Activated CD4-positive, alpha-beta T cell treated with anti-CD3 and anti-CD28 coated beads, Interleukin-2, amount 50 U/mL, for 4 hours (primary cell): ENCODE measurements around the gene LPP.
A peak's percentile ranks its signal among the peaks of the same experiment; 100 is the strongest.

ENCODE experiments used
- DNase-seq, 2 experiments: peaks; one replicate each; pipeline ENCODE4 v3.0.0-alpha.2; 2020

LPP gene

GRCh38 chr3:188139466-188139865, 14.5 kb upstream of the LPP start:
- DNase-seq = no peak

GRCh38 chr3:188146219-188146618, 7.7 kb upstream of the LPP start:
- DNase-seq = no peak

- no peak for DNase-seq
These were observed 6.2 kb upstream of the LPP start for GRCh38 chr3:188147782-188148181.

DNA sequence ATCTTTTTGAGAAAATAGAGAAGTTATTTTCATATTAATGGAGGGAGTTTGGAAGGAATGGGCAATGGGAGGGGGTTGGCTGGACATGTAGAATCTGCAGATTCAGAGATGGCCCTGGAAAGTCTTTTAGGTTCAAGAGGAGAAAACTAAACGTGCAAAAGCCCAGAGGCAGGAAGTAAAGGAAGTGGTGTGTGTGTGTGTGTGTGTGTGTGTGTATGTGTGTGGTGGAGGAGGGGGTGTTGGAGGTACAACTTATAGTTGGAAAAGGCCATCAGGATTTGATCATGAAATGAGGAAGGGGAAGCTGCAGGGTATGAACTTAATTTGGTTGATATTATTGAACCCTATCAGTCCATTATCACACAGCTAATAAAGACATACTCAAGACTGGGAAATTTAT, 5.6 kb upstream of the LPP start:
- no peak for DNase-seq

DNA sequence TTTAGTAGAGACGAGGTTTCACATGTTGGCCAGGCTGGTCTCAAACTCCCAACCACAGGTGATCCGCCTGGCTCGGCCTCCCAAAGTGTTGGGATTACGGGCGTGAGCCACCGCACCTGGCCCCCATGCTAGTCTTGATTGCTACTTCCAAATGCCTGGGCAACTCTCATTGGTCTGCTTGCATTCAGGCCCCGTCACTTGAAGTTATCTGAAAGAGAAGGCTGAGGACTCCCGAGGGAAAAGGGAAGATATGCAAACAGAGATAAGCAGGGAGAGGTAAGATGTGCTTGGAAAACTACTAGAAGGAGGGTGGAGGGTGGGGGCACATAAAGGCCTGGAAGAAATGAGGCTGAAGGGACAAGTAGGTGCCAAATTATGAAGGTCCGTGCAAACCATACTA, 4.4 kb upstream of the LPP start:
- no peak for DNase-seq

GRCh38 chr3:188150982-188151381, 3.0 kb upstream of the LPP start:
- no peak for DNase-seq

DNA sequence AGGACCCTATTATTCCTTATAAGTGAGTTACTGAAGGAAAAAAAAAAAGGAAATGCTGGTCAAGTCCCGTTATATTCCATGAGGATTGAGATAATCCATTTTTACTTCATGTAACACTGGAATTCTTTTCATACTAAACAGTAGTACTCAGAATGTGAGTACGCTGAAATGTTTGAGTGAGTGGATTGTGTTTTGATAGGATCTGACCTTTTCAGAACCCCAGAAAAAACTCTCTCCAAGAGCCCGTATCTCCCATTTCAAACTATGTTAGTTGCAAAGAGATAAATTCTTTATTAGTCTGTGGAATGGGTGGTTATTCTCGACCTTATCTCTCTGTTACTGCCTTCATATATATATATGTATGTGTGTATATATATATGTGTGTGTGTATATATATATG, 2.5 kb upstream of the LPP start:
- no peak for DNase-seq

DNA sequence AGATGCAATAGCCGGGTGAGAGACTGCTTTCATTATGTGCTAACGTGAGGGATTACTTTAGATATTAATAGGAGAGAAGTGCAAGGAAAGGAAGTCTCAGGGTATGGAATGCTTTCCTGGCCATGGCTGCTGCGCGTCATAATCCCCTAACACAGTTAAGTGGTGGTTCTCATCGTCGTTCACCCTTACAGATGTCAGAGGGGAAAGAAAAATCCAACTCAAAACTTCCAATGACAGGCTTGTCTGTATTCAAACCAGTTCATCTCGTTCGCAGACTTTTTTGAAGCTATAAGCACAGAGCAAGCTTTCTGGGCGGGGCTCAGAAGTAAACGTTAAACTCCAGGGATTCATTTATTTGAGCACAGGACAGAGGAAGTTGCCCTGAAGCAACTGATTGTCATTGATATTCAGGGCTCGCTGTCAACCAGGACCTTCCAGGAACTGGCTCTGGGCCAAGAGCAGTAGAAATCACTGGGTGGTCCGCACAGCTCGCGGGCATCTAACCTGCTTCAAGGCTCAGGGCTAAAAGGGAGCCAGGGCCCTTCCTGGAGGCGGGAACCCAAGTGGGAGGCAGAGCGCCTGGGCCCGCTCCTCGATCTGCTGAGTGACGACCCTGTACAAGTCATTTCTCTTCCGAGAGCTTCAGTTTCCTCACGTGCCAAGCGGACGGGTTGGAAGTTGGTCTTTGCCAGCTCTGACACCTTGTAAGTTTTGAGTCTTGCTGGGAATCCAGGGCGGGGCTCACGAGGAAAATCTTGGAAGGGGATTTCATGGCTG, 1.1 kb upstream of the LPP start:
- no peak for DNase-seq

DNA sequence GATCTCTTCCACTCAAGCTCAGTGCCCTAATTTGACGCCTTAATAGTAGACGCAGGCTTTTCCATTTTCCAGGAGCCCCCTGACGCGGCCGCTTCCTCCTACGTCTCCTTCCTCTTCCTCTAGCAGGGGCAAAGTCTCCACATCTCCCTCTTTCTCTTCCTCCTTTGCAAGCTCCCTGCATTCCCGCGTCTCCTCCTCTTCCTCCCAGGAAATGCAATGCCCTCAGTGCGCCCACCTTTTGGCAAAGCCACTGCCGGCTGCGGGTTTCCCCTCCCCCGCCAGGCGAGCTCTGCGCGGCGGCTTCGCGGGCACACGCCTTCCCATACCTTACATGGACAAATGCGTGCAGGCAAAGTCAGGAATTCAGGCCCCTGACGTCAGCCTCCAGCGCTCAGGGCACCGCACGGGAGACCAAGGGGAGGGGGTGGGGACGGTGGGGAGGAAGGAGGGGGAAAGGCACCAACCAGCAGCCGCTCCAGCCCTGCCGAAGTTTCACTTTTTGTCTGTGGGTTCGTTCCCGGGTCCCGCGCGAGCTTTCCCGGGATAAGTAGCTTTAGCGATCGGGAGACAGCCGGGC, 432 bp upstream of the LPP start:
- peak in 1 of 2 experiments; percentile 37 for DNase-seq

GRCh38 chr3:188154809-188155574, 1.0 kb downstream of the LPP start:
- no peak for DNase-seq

GRCh38 chr3:188156056-188156455, 2.1 kb downstream of the LPP start:
- DNase-seq = no peak

DNA sequence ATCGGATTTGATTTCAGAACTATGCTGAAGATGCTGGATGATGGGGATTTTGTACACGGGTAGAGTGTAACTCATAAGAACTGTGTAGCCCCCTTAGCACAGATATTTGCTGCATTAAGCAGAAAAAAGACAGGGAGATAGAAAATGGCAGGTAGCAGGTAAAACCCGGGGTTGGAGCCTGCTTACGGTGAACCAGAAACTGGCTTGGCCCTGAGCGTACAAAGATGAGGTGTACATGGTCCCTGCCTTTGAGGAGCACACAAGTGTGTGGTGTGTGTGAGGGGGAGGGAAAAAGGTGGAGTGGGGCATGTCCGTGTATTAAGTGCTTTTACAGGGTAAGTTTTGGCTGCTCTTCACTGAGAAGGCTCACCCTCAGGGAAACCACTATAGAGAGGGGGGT, 3.5 kb downstream of the LPP start:
- DNase-seq = no peak

- no peak for DNase-seq
These were observed 4.0 kb downstream of the LPP start for GRCh38 chr3:188157971-188158370.

- DNase-seq = no peak
These were observed 4.9 kb downstream of the LPP start for GRCh38 chr3:188158731-188159310.

- DNase-seq = no peak
These were observed 6.8 kb downstream of the LPP start for GRCh38 chr3:188160751-188161150.

GRCh38 chr3:188164248-188164687, 10.3 kb downstream of the LPP start:
- peak; percentile 42 to 52 for DNase-seq

DNA sequence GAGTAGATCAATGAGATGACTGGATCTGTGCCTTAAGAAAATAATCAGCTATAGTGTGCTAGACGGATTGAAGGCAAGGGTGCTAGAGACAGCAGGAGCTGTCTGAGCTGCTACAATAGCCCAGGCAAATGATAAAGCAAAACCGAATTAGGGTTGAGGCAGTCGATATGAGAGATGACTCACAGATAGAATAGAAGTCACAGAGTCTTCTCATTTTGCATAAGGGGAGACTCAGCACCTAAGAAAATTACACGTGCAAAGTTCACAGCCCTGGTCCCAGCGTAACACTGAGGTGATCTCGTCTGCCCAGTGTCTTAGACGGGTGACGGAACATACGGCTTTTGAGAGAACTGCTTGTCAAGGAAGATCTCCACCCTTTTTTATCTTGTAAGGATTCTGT, 11.6 kb downstream of the LPP start:
- DNase-seq = peak in 1 of 2 experiments; percentile 15

DNA sequence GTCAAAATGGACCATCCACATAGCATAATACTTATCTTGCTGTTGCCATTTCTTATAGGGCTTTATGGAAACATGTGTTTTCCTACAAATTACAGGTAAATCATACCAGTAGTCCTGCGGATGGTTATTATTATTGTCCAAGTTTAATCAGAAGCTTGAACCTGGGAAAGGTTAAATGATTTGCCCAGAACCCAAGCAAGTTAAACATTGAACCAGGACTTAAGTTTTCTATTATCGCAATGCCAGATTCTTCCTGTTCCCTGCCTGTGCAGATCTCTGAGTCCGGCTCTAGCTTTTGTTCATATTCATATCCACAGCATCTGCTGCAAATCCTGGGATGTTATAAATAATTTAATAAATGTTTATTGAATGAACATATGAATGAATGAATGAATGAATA, 12.5 kb downstream of the LPP start:
- DNase-seq = no peak

GRCh38 chr3:188168186-188168585, 14.2 kb downstream of the LPP start:
- no peak for DNase-seq

GRCh38 chr3:188168648-188169047, 14.7 kb downstream of the LPP start:
- DNase-seq = no peak

- no peak for DNase-seq
These were observed 16.0 kb downstream of the LPP start for GRCh38 chr3:188169830-188170455.

GRCh38 chr3:188170461-188171459, 16.8 kb downstream of the LPP start:
- peak; percentile 47 to 62 for DNase-seq
